Smooth muscle cell (in vitro differentiated cells): ENCODE results near the gene MGAT4A. TPM values are rescaled to one million over a fixed set of nuclear protein-coding genes. Genes with fewer than 3 reads are reported as not detected.

ENCODE experiments used
- DNase-seq: peaks from one replicate; lab custom pipeline; 2025; ENCODE audit not compliant: unreplicated experiment; lab: John Stamatoyannopoulos, UW
- H2AFZ ChIP-seq: fragments of 200-600 bp; sonication (generic); 2 replicates; pipeline ENCODE4 v1.6.0; 2016; ENCODE audit warnings: antibody characterized with exemption, low read depth, mild to moderate bottlenecking
- H3F3A ChIP-seq: fragments of 200-600 bp; sonication (generic); 2 replicates; pipeline ENCODE4 v1.6.0; 2017; ENCODE audit warnings: antibody characterized with exemption, low read depth
- H3K27ac ChIP-seq: fragments of 200-600 bp; sonication (generic); 2 replicates; pipeline ENCODE4 v1.5.1; 2016; ENCODE audit warnings: low read depth, mild to moderate bottlenecking
- H3K27me3 ChIP-seq: fragments of 200-600 bp; sonication (generic); 2 replicates; pipeline ENCODE4 v1.6.1; 2016; ENCODE audit warnings: low read depth, mild to moderate bottlenecking
- H3K36me3 ChIP-seq: fragments of 200-600 bp; sonication (generic); 2 replicates; pipeline ENCODE4 v1.5.1; 2016; ENCODE audit warnings: low read depth
- H3K4me1 ChIP-seq: fragments of 200-600 bp; sonication (generic); 2 replicates; pipeline ENCODE4 v1.5.1; 2016; ENCODE audit warnings: low read depth
- H3K4me2 ChIP-seq: fragments of 200-600 bp; sonication (generic); 2 replicates; pipeline ENCODE4 v1.6.0; 2016; ENCODE audit warnings: mild to moderate bottlenecking
- H3K4me3 ChIP-seq: fragments of 200-600 bp; sonication (generic); 2 replicates; pipeline ENCODE4 v1.5.1; 2016; ENCODE audit warnings: mild to moderate bottlenecking
- H3K79me2 ChIP-seq: fragments of 200-600 bp; sonication (generic); 2 replicates; pipeline ENCODE4 v1.6.0; 2016; ENCODE audit warnings: low read depth, mild to moderate bottlenecking
- H3K9ac ChIP-seq: fragments of 200-600 bp; sonication (generic); 2 replicates; pipeline ENCODE4 v1.6.0; 2016; ENCODE audit warnings: low read depth
- H3K9me3 ChIP-seq: fragments of 200-600 bp; sonication (generic); replicated peaks from 2 replicates; pipeline ENCODE4 v1.5.1; 2016; ENCODE audit warnings: low read depth
- H4K20me1 ChIP-seq: fragments of 200-600 bp; sonication (generic); 2 replicates; pipeline ENCODE4 v1.6.0; 2016; ENCODE audit warnings: low read depth
- WGBS: methylation state at CpG from one replicate; pipeline ENCODE4 v1.1.7; 2016; ENCODE audit warnings: low lambda C conversion rate; 5-methylcytosine and 5-hydroxymethylcytosine counted together
- polyA plus RNA-seq: library from polyadenylated mRNA; unstranded; fragments of >200 nt; fragmentation: Nextera tagmentation; extraction: Ambion mirVana; gene quantifications from 2 replicates; pipeline ENCODE4 v1.2.1, GENCODE V29; 2016
- total RNA-seq: library from RNA; depleted of rRNA; stranded (reverse); fragments of >200 nt; gene quantifications from 2 replicates; pipeline ENCODE4 v1.2.3, GENCODE V29; 2014
- TF ChIP-seq, protein P1 (sequence below): fragments of 200-600 bp; sonication (generic); IDR thresholded peaks from 2 replicates; pipeline ENCODE4 v1.5.1; 2017; ENCODE audit warnings: borderline replicate concordance, mild to moderate bottlenecking, antibody characterized with exemption; ENCODE audit not compliant: insufficient read depth, poor library complexity, severe bottlenecking

The MGAT4A gene
- total and polyA plus RNA-seq, 2 experiments from 2014 or later, result 1.4 to 8.9 TPM

DNA sequence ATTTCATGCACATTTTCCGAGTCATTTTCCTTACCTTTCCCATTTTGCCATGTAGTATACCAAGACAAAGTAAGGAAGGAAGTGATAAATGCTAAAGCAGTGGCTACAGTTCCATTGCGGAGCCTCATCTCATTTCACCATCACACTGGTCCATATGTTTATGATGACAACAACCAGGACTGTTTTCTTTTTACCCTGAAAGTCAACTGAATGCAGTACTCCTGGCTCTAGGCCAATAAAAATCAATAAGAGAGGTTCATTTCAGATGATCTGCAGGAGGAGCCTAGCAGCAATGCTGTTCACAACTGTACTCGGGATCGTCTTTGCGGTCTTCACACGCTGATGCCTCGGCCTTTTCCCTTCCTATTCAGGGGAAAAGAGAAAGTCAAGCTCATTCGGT is 4.7 kb downstream of the MGAT4A start:
- H3K4me2 ChIP-seq, result no peak overlapping the region
- 92% methylated on average over 8 of the region's 8 CpGs for WGBS
- no peak overlapping the region for H3K4me3 ChIP-seq
- no peaks in the 10 kb centered on the region for H4K20me1 ChIP-seq
- TF ChIP-seq, protein P1, sequence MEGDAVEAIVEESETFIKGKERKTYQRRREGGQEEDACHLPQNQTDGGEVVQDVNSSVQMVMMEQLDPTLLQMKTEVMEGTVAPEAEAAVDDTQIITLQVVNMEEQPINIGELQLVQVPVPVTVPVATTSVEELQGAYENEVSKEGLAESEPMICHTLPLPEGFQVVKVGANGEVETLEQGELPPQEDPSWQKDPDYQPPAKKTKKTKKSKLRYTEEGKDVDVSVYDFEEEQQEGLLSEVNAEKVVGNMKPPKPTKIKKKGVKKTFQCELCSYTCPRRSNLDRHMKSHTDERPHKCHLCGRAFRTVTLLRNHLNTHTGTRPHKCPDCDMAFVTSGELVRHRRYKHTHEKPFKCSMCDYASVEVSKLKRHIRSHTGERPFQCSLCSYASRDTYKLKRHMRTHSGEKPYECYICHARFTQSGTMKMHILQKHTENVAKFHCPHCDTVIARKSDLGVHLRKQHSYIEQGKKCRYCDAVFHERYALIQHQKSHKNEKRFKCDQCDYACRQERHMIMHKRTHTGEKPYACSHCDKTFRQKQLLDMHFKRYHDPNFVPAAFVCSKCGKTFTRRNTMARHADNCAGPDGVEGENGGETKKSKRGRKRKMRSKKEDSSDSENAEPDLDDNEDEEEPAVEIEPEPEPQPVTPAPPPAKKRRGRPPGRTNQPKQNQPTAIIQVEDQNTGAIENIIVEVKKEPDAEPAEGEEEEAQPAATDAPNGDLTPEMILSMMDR, result no peak
- H2AFZ ChIP-seq, result no peak overlapping the region
- no peak for DNase-seq
- H3K4me1 ChIP-seq, result no peaks in the 10 kb centered on the region
- peaks cover 3% of the 10 kb centered on the region for H3K79me2 ChIP-seq
- H3K36me3 ChIP-seq, result no peaks in the 10 kb centered on the region
- H3K9ac ChIP-seq, result no peak overlapping the region
- no peak overlapping the region for H3K27ac ChIP-seq
- H3F3A ChIP-seq, result no peaks in the 10 kb centered on the region
- H3K27me3 ChIP-seq, result peaks cover 8% of the 10 kb centered on the region
- H3K9me3 ChIP-seq, result no peaks in the 10 kb centered on the region

GRCh38 chr2:98720286-98720685 is 10.6 kb downstream of the MGAT4A start:
- Histone ChIP-seq H3K79me2 (no peaks in the 10 kb centered on the region), H3K9me3 (no peaks in the 10 kb centered on the region), H3K4me1 (no peaks in the 10 kb centered on the region), H2AFZ (no peak overlapping the region), H3K9ac (no peak overlapping the region), H3K36me3 (no peaks in the 10 kb centered on the region), H3K27me3 (no peaks in the 10 kb centered on the region), H3K4me3 (no peak overlapping the region), H4K20me1 (no peaks in the 10 kb centered on the region), H3K4me2 (no peak overlapping the region), H3F3A (no peaks in the 10 kb centered on the region), H3K27ac (no peak overlapping the region)
- no peak for DNase-seq
- TF ChIP-seq, protein P1, result no peak
- WGBS, result 94% methylated on average over 4 of the region's 4 CpGs

DNA sequence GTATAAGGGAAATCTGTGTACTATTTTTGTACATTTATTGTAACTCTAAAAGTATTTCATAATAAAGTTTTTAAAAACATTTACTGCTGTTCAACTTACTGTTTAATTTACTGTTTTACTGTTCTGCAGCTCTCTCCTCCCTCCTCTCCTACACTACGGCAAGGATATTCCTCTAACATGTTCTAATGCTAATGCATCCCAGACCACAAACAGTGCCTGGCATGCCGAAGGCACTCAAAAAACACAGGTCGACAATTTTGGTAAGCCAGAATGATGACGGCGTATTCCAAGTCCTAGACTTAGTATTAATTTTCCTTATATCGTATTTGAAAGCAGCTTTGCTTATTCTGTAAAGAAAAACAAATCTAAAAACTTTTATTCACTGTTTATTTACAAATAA is 13.3 kb downstream of the MGAT4A start:
- H3K27ac ChIP-seq, result no peak overlapping the region
- 67% methylated on average over 6 of the region's 6 CpGs for WGBS

DNA sequence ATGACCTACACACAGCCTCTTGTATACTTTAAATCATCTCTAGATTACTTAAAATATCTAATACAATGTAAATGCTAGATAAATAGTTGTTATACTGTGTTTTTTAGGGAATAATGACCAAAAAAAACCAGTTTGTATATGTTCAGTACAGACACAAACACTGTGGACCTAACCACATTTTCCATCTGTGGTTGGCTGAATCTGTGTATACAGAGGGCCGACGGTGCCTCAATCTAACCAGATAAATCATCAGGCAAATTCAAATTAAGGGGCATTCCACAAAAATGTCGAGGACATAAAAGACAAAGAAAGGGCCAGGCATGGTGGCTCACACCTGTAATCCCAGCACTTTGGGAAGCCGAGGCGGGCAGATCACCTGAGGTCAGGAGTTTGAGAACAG is 14.1 kb downstream of the MGAT4A start:
- no peak overlapping the region for H3K4me3 ChIP-seq
- TF ChIP-seq, protein P1, result no peak
- no peak overlapping the region for H3K9ac ChIP-seq
- DNase-seq, result no peak
- no peaks in the 10 kb centered on the region for H3K36me3 ChIP-seq
- H2AFZ ChIP-seq, result no peak overlapping the region
- H3F3A ChIP-seq, result no peaks in the 10 kb centered on the region
- WGBS, result 96% methylated on average over 5 of the region's 5 CpGs
- H3K79me2 ChIP-seq, result no peaks in the 10 kb centered on the region
- no peaks in the 10 kb centered on the region for H4K20me1 ChIP-seq
- no peaks in the 10 kb centered on the region for H3K27me3 ChIP-seq
- no peaks in the 10 kb centered on the region for H3K4me1 ChIP-seq
- H3K9me3 ChIP-seq, result no peaks in the 10 kb centered on the region
- H3K27ac ChIP-seq, result no peak overlapping the region
- no peak overlapping the region for H3K4me2 ChIP-seq

More for the DNA sequence above, 13.3 kb downstream of the MGAT4A start:
- Histone ChIP-seq H3K79me2 (no peaks in the 10 kb centered on the region), H3K36me3 (no peaks in the 10 kb centered on the region), H2AFZ (no peak overlapping the region), H4K20me1 (no peaks in the 10 kb centered on the region), H3K4me2 (no peak overlapping the region), H3K9ac (no peak overlapping the region), H3K9me3 (no peaks in the 10 kb centered on the region), H3K27me3 (no peaks in the 10 kb centered on the region), H3F3A (no peaks in the 10 kb centered on the region), H3K4me3 (no peak overlapping the region), H3K4me1 (no peaks in the 10 kb centered on the region)
- no peak for DNase-seq
- TF ChIP-seq, protein P1, result no peak
